NB4 (cell line): ENCODE data around the gene TBC1D1.

Source experiments
- MYC ChIP-seq: IDR thresholded peaks from 2 replicates; pipeline ENCODE4 v1.6.1; 2011; ENCODE audit warnings: low read depth, low read length
- POLR2A ChIP-seq: IDR thresholded peaks from 2 replicates; pipeline ENCODE4 v1.6.1; 2011; ENCODE audit warnings: mild to moderate bottlenecking; ENCODE audit not compliant: insufficient read length; ENCODE audit errors: extremely low read depth
- TF ChIP-seq, protein P1 (sequence below): IDR thresholded peaks from one replicate; pipeline ENCODE4 v1.5.1; 2012; ENCODE audit warnings: low read depth, low read length
- TF ChIP-seq, protein P2 (sequence below): IDR thresholded peaks from 2 replicates; pipeline ENCODE4 v1.6.1; 2011; ENCODE audit warnings: low read depth, low read length

DNA sequence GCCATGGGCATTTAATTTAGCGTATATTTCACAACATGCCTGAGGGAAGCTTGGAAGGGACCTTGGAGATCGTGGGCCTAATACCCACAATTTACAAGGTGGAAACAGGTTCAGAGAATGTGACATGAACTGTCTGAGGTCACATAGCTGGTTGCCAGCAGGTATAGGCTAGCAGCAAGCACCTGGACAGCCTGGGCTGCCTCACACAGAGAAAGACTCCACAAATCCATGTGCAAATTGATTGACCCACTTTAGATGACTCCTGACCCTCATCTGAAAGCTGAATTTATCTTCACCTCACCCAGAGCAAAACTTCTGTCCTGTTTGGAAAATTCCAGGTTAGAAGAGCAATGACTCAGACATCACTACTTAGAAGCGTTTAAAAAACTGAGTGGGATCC, 75.2 kb downstream of the TBC1D1 start:
- TF ChIP-seq, protein P1, sequence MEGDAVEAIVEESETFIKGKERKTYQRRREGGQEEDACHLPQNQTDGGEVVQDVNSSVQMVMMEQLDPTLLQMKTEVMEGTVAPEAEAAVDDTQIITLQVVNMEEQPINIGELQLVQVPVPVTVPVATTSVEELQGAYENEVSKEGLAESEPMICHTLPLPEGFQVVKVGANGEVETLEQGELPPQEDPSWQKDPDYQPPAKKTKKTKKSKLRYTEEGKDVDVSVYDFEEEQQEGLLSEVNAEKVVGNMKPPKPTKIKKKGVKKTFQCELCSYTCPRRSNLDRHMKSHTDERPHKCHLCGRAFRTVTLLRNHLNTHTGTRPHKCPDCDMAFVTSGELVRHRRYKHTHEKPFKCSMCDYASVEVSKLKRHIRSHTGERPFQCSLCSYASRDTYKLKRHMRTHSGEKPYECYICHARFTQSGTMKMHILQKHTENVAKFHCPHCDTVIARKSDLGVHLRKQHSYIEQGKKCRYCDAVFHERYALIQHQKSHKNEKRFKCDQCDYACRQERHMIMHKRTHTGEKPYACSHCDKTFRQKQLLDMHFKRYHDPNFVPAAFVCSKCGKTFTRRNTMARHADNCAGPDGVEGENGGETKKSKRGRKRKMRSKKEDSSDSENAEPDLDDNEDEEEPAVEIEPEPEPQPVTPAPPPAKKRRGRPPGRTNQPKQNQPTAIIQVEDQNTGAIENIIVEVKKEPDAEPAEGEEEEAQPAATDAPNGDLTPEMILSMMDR = no peak
- TF ChIP-seq POLR2A = no peak
- TF ChIP-seq MYC = no peak
- TF ChIP-seq, protein P2, sequence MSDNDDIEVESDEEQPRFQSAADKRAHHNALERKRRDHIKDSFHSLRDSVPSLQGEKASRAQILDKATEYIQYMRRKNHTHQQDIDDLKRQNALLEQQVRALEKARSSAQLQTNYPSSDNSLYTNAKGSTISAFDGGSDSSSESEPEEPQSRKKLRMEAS = no peak
